CD4-positive, alpha-beta T cell treated with Interleukin-17A for 1 hour (primary cell): ENCODE measurements around the gene LY6G6C.
A peak's percentile ranks its signal among the peaks of the same experiment; 100 is the strongest.

Experiments
- DNase-seq: peaks from one replicate; pipeline ENCODE4 v3.0.0-alpha.2; 2020

LY6G6C gene

DNA sequence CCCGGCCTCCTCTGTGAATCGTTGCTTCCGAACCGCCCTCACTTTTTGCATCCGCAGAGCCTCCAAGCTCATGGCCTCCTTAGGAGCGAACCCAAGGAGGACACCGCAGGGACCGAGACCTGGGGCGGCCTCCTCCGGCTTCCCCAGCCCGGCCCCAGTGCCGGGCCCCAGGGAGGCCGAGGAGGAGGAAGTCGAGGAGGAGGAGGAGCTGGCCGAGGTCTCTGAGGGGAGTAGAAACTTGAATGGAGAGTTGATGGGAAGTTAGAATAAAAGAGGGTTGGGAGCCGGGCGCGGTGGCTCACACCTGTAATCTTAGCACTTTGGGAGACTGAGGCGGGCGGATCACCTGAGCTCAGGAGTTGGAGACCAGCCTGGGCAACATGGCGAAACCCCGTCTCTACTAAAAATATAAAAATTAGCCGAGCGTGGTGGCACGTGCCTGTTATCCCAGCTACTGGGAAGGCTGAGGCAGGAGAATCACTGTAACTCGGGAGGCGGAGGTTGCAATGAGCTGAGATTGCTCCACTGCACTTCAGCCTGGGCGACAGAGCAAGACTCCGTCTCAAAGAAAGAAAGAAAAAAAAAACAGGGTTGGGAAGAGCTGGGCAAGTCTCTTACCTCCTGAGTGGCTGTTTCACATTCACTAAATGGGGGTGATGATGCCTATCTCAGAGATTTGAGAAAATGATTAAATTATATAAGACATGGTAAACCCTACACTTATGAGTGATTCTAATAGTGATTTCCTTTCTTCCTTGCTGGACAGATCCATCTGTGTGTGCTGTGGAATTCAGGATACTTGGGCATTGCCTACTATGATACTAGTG, 19.1 kb upstream of the LY6G6C start:
- no peak for DNase-seq

GRCh38 chr6:31739639-31740396, 18.3 kb upstream of the LY6G6C start, which contains the start of gene MSH5:
Gene MSH5 (plus strand): TSS chr6:31740005. CDS start chr6:31740467, 462 bp downstream.
- peak; percentile 97 for DNase-seq

GRCh38 chr6:31737991-31738979, 16.7 kb upstream of the LY6G6C start:
- DNase-seq: peak; percentile 84

GRCh38 chr6:31737315-31737990, 15.9 kb upstream of the LY6G6C start:
- peak; percentile 46 for DNase-seq

GRCh38 chr6:31736768-31737314, 15.3 kb upstream of the LY6G6C start:
- no peak for DNase-seq

GRCh38 chr6:31736021-31736767, 14.6 kb upstream of the LY6G6C start, which contains the start of gene CLIC1:
Gene CLIC1 (minus strand): TSS chr6:31736530. CDS start chr6:31736300, 230 bp downstream.
- DNase-seq: peak; percentile 82

- DNase-seq: peak; percentile 84
These were observed 13.4 kb upstream of the LY6G6C start for GRCh38 chr6:31734821-31735406.

- DNase-seq: peak; percentile 13
These were observed 12.8 kb upstream of the LY6G6C start for GRCh38 chr6:31734247-31734820.

DNA sequence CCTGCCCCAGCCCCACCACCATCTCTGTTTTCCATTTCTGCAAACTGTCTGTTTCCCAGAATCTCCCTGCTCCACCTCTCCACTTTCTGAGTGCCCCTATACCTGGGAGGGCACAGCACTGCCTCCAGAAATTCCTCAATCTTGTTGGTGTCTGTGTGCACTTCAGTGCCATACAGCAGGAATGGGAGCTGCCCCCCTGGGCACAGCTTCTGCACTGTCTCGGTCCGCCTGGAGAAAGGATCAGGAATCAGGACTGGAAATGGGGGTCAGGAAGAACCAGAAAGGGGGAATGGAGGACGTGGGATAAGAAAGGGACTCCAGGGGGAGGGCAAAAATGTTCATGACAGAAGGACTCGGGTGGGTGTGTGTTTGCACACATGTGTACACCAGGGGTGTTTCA, 12.2 kb upstream of the LY6G6C start:
- no peak for DNase-seq

- DNase-seq: no peak
These were observed 10.5 kb upstream of the LY6G6C start for GRCh38 chr6:31732029-31732428.

DNA sequence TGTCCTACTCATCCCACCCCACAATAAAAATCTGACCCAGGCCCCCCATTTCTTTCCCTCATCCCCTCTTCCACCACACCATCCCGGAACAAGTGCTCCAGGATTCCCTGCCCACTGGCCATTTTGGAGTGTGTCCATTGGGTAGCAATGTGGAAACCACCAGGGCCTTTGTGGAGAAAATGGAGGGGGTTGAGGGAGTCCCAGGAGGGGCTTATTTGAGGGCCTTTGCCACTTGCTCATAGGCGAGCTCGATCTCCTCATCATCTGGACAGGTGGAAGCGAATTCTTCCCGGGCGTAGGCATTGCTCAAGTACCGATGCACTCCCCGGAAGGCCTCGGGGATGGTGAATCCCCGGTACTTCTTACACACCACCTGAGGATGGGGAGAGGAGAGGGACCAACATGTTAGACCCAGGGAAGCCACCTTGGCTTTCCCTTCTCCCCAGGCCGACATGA, 9.1 kb upstream of the LY6G6C start:
- no peak for DNase-seq

DNA sequence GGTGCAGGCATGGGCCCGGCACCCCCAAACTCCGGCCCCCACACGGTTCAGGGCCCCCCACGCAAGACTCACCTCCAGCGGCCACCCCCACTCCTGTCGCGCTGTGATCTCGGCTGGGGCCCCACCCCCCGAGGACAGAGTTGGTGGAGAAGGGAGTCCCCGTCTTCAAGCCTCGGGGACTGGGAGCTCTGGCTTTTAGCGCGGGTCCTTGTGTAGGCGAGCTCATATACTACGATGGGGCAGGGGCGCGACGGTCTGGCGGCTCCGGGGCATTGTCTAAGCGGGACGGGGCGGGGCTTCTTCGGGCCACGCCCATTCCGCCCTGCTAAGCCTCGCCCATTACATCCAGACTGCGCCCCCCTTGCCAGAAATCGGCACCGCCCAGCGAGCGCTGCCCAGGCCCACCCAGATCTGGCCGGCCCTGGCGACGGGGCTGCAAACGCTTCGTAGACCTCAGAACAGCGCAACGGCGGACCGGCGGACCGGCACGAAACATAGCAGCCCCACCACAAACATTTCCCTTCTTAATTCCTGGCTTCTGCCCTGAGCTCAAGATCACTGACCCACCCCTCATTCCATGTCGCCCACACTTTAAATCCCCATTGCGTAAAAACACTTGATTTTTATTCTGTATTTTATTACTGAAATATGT, 8.6 kb upstream of the LY6G6C start:
- peak; percentile 77 for DNase-seq

GRCh38 chr6:31729515-31729978, 8.0 kb upstream of the LY6G6C start:
- DNase-seq: peak; percentile 85

DNA sequence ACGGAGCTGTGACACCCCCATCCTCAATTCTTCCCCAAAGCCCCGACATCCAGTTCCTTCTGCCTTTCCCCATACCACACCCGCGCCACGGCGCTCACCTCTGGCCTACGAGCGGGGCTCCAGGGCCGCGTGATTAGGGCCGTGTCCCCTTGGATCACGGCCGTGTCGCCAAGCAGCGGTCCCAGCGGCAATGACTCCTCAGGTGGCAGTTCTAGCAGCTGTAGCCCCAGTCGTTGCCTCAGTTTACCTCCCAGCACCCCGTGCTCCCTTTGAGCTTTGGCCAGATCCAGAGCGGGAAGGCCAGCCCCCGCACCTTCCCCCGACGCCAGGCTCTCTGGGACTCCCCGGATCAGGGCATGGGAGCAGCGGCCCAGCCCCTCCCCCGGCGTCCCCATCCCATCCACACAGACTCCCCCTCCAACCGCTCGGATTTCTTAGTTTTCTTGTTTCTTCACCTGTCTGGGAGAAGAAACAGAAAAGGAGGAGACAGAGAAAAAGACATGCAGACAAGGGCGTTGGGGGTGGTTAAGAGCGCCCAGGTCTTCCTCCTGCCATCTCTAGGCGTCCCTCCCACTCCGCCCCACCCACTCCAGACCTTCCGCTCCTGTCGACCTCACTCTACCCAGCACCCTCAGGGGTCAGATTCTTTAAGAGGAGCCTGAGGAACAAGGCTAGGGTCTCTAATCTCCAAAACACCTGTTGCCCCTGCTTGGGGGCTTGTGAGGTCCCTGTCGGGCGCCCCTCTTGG, 7.4 kb upstream of the LY6G6C start, which contains the start of gene DDAH2:
Gene DDAH2, minus strand, starts transcription at position 533 of the 748 bp plus-strand sequence. Its CDS starts 138 bp downstream, at position 395.
- no peak for DNase-seq

DNA sequence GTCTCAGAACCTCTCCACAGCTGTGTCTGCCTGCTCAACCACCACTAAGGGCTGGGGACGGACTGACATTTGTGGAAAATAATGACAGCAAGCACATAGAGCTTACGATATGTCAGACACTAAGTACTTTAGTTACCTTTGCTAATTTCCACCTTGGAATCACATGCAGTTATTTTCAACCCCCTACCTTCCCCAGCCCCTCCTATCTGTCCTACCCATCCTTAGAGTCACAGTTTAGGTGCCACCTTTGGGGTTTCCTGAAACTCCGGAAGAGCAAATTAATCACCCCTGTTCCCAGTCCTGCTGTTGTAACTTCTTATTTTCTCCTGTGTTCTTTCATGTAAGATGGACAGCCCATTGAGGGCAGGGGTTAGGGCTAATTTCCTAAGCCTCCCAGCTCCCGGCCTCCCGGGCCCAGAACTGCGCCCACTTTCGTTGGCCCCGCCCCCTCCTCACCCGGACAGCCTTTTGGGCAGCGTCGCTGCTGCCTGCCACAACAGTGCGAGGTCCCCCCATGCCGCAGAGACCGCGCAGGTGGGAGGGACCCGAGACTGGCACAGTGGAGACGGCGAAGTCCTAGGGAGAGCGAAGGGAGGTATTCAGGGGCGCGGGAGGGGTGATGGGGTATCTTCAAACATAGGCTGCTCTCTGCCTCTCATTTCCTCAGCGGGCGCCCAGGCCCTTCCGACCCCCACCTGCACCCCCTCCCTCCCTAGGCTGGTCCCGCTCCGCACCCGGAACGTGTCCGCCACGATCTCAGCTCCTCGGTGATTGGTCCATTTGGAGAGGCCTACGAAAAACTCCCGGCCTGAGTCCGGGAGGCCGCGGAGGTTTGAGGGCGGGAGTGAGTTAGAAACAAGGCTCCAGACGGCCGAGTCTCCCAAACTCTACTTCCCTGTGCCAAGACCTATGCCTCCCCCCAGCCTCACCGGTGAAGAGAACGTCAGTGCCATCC, 6.4 kb upstream of the LY6G6C start:
- peak; percentile 28 for DNase-seq

DNA sequence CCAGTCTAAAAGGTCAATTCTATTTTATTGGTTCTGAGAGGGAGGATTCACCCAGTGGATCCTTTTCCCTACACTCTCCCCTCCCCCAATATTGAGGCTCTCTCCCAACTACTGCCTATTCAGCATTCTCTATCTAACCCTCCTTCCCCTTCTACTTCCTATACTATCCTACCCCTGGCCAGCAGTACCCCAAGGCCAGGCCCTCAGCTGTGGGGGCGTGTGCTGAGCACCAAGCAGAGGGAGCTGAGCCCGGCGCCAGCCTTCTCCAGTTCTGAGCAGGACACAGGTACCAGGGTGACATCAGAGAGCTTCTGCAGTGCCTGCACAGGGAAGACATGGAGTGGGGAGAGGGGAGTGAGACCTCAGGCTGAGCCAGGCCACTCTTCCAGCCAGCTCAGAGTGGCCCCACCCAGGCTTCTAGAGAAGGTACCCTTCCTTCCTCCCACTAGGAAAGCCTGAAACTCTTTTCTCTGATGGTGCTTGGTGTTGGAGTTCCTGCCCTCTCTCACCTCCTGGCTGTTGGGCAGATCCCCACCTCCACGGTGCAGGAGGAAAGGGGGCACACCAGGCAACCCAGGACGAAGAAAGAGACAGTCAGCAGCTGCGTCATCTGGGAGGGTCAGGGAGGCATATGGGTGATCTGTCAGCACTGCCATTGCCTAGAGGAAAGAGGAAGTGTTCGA, 5.6 kb upstream of the LY6G6C start:
- no peak for DNase-seq
